CD4-positive, alpha-beta T cell treated with Interleukin-12 subunit alpha and Interleukin-12 subunit beta, for 1 hour (primary cell): ENCODE results near the gene TYSND1.
"Not testable (repeated sequence)": the region's sequence is repeated elsewhere in the genome, so short reads cannot be mapped to it uniquely, and the experiment has no call there.

Experiments
- DNase-seq: peaks from one replicate; pipeline ENCODE4 v3.0.0-alpha.2; 2020

The TYSND1 gene

DNA sequence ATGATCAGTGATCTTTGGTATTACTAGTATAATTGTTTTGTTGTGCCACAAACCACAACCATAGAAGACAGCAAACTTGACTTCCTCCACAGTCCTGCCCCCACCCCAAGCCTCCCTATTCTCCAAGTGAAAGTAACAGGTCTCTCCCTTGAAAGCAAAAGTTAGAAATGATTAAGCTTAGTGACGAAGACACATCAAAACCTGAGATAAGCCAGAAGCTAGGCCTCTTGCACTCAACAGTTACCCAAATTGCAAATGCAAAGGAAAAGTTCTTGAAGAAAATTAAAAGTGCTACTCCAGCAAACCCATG lies 16.3 kb upstream of the TYSND1 start:
- peak; percentile 70 for DNase-seq

DNA sequence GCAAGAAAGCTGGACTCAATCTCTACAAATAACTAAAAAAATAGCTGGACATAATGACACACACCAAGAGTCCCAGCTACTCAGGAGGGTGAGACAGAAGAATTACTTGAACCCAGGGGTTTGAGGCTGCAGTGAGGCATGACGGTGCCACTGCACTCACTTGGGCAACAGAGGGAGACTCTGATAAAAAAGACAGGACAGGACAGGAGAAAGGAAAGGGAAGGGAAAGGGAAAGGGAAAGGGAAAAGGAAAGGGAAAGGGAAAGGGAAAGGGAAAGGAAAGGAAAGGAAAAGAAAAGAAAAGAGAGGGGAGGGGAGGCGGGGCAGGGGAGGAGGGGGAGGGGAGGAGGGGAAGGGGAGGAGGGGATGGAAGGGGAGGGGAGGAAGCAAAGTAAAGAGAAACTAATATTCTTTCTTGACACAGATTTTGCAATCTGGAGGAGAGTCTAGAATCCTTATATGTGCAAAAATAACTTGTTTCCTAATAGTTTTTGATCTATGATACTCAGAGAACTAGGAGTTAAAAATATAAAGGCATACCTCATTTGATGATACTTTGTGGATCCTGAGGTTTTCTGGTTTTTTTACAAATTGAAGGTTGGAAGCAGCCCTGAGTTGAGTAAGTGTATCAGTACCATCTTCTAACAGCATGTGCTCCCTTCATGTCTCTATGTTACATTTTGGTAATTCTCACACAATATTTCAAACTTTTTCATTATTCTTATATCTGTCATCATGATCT lies 15.8 kb upstream of the TYSND1 start:
- peak; percentile 15 for DNase-seq

DNA sequence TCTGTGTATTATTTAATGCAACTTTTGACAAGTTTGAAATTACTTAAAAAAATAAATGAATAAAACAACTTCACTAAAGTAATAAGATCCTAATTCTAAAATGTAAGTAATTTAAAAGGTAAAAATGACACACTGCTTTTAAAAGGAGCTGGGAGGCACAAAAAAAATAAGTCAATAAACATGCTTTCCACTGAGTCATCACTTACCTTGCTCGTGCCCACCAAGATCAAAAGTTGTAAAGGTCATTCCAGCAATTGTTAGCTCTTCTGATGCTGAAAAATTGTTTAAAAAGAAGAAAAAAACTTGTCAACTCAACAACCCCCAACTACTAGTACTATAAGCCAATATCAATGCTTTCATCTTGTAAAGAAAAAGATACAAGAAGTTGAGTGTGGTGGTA lies 14.3 kb upstream of the TYSND1 start:
- DNase-seq: no peak

DNA sequence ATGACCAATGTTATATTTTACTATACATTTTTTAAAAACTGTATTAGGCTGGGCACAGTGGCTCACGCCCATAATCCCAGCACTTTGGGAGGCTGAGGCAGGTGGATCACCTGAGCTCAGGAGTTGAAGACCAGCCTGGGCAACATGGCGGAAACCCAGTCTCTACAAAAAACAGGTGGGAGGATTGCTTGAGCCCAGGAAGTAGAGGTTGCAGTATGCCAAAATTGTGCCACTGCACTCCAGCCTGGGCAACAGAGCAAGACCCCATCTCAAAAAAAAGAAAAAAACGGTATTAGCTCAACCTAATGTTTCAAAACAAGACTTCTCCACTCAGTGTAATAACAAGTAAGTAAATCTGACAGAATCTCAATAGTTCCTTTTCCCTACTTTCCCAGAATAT lies 12.9 kb upstream of the TYSND1 start:
- not testable (repeated sequence) for DNase-seq

DNA sequence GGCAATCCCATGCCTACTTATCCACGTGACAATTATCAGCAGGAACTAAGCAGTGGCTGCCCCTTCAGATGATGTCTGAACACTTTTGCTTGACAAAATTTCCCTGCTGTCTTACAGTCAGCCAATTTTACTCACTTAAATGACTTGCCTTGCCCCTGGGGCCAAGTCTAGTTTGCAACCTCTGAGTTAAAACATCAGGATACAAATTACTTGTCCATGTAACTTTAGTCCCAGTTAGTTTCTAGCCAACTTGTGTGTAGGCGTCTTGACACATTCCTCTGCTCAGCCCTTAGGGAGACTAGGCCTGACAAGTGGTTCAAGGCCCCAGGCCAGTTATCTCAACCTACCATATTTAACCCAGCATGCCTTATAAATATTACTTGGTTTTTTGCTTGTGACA lies 11.6 kb upstream of the TYSND1 start:
- DNase-seq: no peak

DNA sequence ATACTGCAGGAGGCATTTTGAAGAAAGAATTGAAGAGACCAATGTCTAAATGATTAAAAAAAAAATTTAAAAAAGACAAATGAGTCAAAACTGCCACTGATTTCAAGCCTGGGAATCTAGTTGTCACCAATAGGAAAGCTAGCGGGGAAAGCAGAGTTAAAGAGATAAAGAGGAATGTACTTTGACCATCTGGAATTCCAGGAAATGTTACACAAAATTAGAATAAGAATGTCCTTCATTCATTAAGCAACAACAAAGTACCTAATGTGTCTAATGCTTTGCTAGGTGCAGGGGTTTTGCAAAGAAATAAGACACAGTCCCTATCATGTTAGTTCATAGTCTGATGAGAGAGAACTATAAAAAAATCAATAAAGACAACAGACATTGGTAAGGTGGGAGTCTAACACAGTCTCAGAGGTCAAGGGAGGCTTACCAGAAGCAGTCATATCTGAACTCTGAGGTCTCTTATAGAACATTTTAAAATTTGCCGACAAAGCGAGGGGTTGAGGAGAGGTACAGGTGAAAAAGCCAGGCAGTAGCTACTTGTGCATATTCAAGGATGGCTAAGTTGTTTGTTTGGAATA lies 8.8 kb upstream of the TYSND1 start:
- DNase-seq: no peak

DNA sequence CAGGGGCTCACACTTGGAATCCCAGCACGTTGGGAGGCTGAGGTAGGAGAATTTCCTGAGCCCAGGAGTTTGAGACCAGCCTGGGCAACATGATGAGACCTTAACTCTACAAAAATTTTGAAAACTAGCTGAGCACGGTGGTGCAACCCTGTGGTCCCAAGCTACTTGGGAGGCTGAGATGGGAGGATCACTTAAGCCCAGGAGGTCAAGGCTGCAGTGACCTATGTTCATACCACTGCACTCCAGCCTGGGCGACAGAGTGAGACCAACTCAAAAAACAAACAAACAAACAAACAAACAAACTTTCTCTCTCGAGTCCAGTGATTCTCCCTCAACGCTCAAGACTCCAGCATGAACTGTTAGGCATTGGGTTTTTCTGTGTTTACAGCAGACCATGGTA lies 2.0 kb upstream of the TYSND1 start:
- DNase-seq: no peak

DNA sequence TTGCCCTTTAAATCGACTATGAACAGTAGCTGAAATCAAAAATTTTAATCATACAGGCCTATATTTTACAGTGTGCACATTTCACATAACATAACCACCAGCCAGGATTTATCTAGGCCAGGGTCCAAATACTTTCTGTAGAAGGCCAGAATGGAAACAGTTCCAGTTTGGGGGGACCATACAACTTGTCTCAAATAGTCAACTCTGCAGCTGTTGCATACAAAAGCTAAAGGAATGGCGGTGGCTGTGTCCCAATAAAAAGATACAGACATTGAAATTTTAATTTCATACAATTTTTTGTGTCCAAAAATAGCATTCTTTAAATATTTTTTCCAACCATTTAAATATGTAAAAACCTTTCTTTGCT lies 742 bp upstream of the TYSND1 start:
- DNase-seq: no peak

DNA sequence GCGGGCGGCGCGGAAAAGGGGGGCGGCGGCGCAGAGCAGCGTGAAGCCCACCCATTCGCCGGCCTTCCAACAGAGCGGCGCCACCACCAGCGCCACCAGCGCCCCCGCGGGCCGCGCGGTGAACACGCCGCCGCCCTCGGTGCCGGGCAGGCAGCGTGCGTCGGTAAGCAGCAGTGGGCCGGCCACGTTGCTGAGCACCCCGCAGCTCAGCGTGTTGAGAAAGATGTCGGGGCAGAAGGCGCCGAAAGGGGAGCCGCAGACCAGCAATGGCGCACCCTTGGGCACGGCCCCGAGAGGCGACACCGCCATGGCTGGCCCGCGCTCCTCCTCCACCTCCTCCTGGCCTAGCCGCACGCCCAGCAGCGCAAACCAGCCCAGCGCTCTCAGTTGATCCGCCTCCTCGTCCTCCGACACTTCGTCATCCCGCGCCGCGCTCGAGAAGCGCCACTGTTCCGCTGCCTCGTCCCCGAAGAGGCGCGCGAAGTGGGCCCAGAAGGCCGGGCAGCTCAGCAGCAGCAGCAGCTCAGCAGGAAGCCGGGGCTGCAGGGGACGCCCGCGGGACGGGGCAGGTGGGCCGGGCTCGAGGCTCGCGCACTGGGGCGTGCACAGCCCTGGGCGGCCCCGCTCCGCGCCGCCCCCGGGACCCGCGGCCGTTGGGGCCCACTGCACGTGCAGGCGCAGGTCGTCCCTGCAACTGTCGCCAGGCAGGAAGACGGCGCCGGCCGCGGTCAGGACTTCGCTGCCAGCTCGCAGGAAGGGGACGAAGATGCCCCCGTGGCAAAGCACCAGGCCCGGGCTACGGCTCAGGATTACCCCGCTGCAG lies 623 bp downstream of the TYSND1 start:
- peak; percentile 73 for DNase-seq

DNA sequence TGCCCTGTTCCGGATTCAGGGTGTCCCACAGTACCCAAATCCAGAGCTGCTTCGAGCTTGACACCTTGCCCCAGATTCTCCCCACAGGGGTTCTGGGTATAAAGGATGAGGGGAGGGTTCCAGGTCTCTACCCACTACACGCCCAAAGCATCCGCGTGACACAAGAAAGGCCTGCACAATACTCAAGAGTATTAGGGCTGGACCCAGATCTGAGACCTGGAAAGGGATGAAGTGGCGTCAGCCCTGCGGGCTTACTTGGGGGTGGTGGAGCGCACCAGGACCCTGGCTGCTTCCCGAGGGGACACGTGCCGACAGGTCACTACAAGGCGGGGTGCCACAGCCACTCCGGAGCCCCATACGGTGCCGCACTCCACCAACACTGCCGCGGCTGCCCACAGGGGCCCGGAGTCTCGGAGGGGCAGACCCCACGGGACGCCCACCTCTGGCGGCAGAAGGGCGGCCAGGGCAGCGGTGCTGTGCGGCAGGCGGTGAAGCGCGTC lies 1.3 kb downstream of the TYSND1 start:
- DNase-seq: no peak

DNA sequence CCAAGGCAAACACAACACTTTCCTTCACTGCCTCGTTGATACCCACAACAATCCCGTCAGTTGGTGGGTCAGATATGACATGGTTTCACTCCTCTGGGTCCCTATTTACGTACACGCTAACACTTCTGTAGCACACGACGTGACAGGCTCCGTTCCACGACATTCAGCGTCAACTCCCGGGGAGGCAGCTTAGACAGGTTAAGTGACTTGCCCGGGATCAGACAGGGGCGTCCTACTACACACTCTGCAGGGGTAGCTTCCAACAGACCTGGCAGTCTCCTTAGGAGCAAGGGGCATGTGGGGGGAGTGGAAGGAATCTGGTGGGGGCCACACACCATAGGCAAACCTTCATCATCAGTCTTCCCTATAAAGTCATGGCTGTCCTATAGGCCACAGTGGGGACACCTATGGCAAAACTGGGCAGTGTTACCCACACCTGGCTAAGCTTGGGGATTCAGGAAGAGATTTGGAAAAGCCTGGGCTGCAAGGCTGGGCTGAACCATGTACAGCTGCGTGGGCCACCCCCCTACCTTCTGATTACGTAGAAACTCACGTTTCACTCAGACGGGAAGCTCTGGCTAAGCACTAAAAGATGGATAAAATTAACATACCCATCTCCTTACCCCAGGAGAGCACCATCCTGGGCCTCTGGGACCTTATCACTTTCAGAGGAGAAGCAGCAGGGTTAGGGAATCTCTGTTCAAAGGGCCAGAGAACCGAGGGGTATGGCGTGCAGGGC lies 2.0 kb downstream of the TYSND1 start:
- DNase-seq: no peak

DNA sequence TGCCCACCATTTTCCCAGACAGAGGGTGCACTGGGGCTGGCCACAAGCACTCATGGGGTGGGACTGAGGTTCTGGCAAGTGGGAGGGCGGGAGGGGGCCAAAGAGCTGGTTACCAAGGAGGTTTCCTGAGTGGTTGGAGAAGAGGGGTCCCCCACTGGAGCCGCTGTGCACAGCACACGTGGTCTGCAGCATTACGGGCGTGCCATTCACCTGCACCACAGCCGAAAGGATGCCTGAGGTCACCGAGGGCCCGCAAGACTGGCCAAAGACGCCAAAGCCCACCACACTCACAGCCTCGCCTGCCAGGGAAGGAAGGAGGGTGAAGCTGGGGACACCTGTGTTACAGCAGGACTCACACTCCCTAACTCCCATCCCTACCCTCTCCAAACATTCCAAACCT lies 3.9 kb downstream of the TYSND1 start:
- no peak for DNase-seq

DNA sequence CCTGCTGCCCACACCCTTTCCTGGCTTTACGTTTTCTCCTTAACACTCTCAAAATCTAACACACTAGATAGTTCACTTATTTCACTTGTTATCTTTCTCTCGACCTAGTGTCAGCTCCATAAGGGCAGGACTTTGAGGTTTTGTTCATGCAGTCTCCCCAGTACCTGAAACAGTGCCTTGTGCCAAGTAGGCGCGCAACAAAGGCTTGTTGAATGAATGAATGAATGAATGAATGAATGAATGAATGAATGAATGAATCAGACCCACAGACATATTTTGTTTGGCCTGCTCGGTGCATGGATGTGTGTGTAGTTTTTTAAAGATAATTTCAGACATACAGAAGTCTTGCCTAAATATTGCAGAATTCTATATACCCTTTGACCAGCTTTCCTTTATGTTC lies 6.2 kb downstream of the TYSND1 start:
- no peak for DNase-seq

DNA sequence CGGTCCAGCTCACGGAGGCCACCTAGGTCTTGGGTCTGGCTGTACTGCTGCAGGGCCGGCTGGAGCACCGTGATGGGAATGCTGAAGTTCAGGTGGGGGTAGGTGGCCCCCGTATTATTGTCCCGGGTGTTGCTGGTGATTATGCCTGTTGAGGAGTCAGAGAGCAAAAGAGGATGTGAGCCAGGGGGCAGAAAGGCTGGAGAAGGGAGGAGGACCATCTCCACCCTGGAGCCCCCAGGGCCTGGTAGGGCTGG lies 6.6 kb downstream of the TYSND1 start:
- DNase-seq: no peak

DNA sequence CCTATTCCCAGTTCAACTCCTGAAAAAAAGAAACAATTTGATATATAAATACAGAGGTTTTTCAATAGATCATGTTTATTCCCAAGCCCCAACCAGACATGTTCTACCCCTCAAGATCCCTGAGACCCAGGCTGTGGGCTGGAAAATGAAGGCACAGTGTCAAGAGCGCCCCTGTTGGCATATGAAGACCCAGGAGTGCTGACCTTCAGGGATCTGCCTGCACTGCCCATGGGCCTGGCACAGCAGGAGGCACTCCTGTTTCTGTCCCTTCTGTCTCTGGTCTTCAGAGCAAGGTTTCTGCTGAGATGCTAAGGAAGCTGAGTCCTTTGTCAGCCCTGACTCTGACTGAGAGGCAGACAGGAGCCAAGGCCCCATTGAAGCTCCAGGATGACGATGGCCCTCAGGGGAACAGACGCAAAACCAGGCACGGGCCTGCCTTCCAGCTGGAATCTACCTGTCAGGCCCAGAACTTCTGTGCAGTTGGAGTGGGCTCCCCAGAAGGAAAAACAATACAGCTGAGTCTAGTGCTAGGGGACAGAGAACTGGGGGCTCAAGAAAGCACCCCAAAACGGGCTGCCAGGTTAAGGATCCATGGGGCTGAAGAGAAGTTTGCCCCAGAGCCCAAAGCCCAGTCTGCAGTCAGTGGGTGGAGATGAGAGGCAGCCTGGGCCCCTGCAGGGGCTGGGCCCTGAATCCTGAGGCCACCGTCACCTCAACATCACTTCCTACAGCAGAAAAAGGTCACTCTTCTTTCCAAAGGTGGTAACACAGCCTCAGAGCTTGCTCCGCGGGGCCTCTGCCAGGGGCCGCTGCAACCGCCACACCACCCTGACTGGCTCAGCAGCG lies 7.1 kb downstream of the TYSND1 start:
- DNase-seq: no peak

DNA sequence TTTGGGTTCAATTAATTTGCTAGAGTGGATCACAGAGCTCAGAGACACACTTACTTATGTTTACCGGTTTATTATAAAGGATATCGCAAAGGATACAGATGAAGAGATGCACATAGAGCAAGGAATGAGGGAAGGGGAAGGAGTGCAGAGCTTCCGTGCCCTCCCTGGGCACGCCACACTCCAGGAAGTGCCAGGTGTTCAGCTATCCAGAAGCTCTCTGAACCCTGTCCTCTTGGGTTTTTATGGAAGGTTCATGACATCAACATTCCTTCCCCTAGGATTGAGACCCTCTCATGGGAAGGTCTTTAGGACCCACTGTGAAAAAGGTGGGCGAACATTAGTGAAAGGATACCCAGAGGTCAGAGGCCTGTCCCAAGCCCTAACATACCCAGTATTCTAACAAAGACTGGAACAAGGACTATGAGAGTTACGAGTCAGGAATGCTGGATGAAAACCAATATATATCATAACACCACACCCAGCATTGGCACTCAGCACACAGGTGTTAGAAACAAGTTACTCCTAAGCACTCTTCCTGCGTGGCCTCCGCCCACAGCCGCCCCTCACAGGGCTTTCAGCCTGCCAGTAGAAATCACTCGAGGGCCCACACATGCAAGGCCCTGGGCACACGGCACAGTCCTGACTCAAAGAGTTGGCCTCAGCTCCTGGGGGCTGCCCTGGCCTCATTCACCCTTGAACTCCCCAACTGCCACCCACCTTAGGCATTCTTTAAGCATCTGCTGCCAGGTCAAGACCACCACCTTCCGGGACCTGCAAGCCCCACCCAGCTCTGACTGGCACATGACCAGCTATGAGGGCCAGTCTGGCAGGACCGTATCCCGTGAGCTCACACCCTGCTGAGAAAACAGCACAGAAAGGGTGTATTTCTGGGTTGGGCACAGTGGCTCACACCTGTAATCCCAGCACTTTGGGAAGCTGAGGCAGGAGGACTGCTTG lies 8.3 kb downstream of the TYSND1 start:
- DNase-seq: no peak

DNA sequence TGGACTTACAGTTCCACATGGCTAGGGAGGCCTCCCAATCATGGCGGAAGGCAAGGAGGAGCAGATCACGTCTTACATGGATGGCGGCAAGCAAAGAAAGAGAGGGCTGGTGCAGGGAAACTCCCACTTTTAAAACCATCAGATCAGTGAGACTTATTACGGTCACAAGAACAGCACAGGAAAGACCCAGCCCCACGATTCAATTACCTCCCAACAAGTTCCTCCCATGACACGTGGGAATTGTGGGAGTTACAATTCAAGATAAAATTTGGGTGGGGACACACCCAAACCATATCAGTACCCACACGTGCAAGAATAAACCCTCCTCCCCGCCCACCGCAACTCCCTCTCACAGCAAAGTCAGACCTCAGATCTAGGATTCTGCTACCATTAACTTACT lies 9.4 kb downstream of the TYSND1 start:
- DNase-seq: no peak

DNA sequence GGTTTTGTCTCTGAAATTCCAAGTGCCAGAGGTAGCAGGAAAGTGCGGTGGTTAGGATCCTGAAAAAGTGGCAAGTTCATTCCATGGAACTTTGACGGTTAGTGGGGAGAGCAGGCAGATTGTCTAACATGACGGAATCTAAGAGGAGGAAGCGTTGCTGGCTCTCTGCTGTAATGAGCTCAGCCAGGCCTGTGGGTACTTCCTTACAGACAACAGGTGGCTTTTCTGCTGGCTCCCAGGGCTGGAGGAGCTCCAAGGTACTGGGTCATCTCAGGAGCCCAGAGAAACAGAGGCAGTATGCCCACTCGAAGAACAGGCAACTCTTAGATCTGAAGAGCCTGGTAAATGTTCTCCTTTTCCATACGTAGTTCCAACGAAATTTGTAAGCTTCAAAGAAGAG lies 10.8 kb downstream of the TYSND1 start:
- no peak for DNase-seq

DNA sequence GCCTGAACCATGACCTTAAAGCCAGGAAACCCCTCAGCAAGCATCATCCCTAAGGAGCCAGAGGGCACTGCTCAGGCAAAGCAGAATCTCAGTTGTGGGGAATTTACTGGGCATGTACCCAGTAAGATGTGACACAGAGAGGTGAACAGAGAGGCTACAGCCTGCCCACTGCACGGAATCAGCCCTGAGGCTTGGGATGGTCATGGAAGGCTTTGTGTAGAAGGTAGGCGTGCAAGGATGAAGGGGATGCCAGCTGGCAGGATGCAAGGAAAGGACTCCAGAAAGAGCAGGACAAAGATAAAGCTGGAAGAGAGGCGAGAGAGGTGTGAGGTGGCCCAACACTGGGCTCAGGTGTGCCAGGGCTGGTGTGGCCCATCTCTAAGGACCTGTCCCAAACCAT lies 11.5 kb downstream of the TYSND1 start:
- no peak for DNase-seq

DNA sequence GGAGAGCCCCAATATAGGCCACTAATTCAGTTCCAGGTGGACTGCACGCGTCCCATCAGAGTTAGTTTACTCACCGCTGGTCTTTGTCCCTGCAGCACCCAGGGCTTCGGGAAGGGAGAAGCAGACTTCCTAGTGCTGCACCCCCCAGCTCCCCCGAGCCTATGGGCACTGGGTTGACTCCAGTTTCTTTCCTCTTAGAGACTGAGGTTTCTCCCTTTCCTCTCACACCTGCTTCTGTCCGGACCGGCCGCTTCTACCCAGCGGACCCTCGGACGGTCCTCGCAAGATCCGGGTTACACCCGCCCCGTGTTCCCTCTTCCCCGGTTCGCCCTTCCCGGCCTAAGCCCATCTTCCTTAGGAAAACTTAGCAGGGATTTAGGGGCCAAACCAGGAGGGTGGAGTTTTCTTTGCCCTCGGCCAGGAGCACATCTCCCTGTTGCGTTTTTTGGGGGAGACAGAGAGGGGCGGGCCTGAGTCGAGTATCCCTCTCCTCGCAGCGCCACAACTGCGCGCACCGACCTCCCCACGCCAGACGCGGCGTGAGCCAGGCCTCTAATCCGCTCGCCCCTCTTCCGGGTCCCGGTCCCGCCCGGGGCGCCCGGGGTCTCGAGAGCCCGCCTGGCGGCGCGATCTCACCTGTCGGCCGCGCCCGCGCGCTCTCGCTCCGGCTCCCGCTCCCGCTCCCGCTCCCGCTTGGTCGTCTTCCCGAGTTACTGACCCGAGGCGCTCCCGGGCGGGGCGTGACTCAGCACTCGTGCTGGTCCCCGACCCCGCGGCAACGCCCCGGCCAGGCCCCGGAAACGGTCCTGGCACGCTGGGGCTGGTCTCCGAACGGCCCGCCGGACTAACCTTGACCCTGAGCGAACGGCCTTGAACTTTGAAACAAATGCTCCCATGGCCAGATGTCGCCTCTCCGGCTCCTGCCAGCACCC lies 14.1 kb downstream of the TYSND1 start, which contains the start of gene AIFM2:
Gene AIFM2, minus strand, starts transcription at position 728 of the 932 bp plus-strand sequence. CDS start 8,741 bp downstream, outside the sequence.
- DNase-seq: peak; percentile 20
